Neural cell (in vitro differentiated cells): Measurements from ENCODE around the gene CENPV. TPM values are rescaled to one million over a fixed set of nuclear protein-coding genes. Genes with fewer than 3 reads are reported as not detected.

Experiments
- H2AFZ ChIP-seq: fragments of 200-600, 300-800 bp; sonication (generic), shearing (Covaris generic); 2 replicates; pipeline ENCODE4 v1.6.0; 2014; ENCODE audit warnings: low read depth, mild to moderate bottlenecking, antibody characterized with exemption, low read length, moderate library complexity
- H3F3A ChIP-seq: fragments of 200-600 bp; shearing (Covaris generic); 2 replicates; pipeline ENCODE4 v1.6.1; 2016; ENCODE audit warnings: mild to moderate bottlenecking, moderate library complexity, mixed read lengths, antibody characterized with exemption, low read length; ENCODE audit not compliant: insufficient read depth, poor library complexity, severe bottlenecking
- H3K27ac ChIP-seq: fragments of 200-600, 300-800 bp; sonication (generic), shearing (Covaris generic); 2 replicates; pipeline ENCODE4 v1.5.1; 2014; ENCODE audit warnings: mild to moderate bottlenecking, low read length, moderate library complexity
- H3K27me3 ChIP-seq: fragments of 300-800, 200-600 bp; sonication (generic), shearing (Covaris generic); 2 replicates; pipeline ENCODE4 v1.6.0; 2014; ENCODE audit warnings: mild to moderate bottlenecking, low read depth, low read length, moderate library complexity; ENCODE audit not compliant: insufficient read depth
- H3K36me3 ChIP-seq: fragments of 300-800, 200-600 bp; sonication (generic), shearing (Covaris generic); 2 replicates; pipeline ENCODE4 v1.5.1; 2014; ENCODE audit warnings: mild to moderate bottlenecking, antibody characterized with exemption, low read length, moderate library complexity; ENCODE audit not compliant: insufficient read depth
- H3K4me2 ChIP-seq: fragments of 300-800, 200-600 bp; sonication (generic), shearing (Covaris generic); 2 replicates; pipeline ENCODE4 v1.6.0; 2014; ENCODE audit warnings: mild to moderate bottlenecking, low read length
- H3K4me3 ChIP-seq: fragments of 300-800, 200-600 bp; sonication (generic), shearing (Covaris generic); 2 replicates; pipeline ENCODE4 v1.5.1; 2014; ENCODE audit warnings: mild to moderate bottlenecking, low read length, moderate library complexity
- H3K79me2 ChIP-seq: fragments of 200-600 bp; shearing (Covaris generic); replicated peaks from 2 replicates; pipeline ENCODE4 v1.6.0; 2014; ENCODE audit warnings: mild to moderate bottlenecking, low read length, moderate library complexity; ENCODE audit not compliant: insufficient read depth
- H3K9ac ChIP-seq: fragments of 300-800, 200-600 bp; sonication (generic), shearing (Covaris generic); 2 replicates; pipeline ENCODE4 v1.6.1; 2016; ENCODE audit warnings: mild to moderate bottlenecking, low read length, mixed read lengths
- H3K9me2 ChIP-seq: fragments of 200-600 bp; shearing (Covaris generic); 2 replicates; pipeline ENCODE4 v1.6.1; 2016; ENCODE audit warnings: mild to moderate bottlenecking, low read length, mixed read lengths; ENCODE audit not compliant: insufficient read depth
- H3K9me3 ChIP-seq: fragments of 200-600, 300-800 bp; sonication (generic), shearing (Covaris generic); 2 replicates; pipeline ENCODE4 v1.6.1; 2016; ENCODE audit warnings: mild to moderate bottlenecking, mixed run types, low read length, moderate library complexity, mixed read lengths
- H4K20me1 ChIP-seq: fragments of 200-600 bp; shearing (Covaris generic); 2 replicates; pipeline ENCODE4 v1.6.1; 2016; ENCODE audit warnings: mild to moderate bottlenecking, mixed run types; ENCODE audit not compliant: insufficient read depth
- EP300 ChIP-seq: fragments of 450-650 bp; conservative IDR thresholded peaks from 2 replicates; pipeline ENCODE4 v1.6.1; 2014; ENCODE audit warnings: antibody characterized with exemption, mild to moderate bottlenecking, moderate library complexity; ENCODE audit not compliant: poor library complexity, severe bottlenecking
- EZH2 ChIP-seq: fragments of 200-600, 300-800 bp; shearing (Covaris generic), sonication (generic); IDR thresholded peaks from 2 replicates; pipeline ENCODE4 v1.6.1; 2014; ENCODE audit warnings: antibody characterized with exemption, low read length, borderline replicate concordance, mild to moderate bottlenecking; ENCODE audit not compliant: insufficient read depth, poor library complexity, severe bottlenecking
- MXI1 ChIP-seq: fragments of 450-650 bp; conservative IDR thresholded peaks from 2 replicates; pipeline ENCODE4 v1.6.1; 2014; ENCODE audit warnings: antibody characterized with exemption, mild to moderate bottlenecking; ENCODE audit not compliant: poor library complexity, severe bottlenecking
- POLR2AphosphoS5 ChIP-seq: IDR thresholded peaks from 2 replicates; pipeline ENCODE4 v1.6.1; 2012
- RAD21 ChIP-seq: fragments of 450-650 bp; conservative IDR thresholded peaks from 2 replicates; pipeline ENCODE4 v1.6.1; 2014; ENCODE audit warnings: antibody characterized with exemption, mild to moderate bottlenecking, moderate library complexity
- REST ChIP-seq: IDR thresholded peaks from 2 replicates; pipeline ENCODE4 v1.6.1; 2012; ENCODE audit warnings: borderline replicate concordance
- SMC3 ChIP-seq: fragments of 450-650 bp; conservative IDR thresholded peaks from 2 replicates; pipeline ENCODE4 v1.6.1; 2014; ENCODE audit warnings: antibody characterized with exemption, mild to moderate bottlenecking, moderate library complexity; ENCODE audit not compliant: poor library complexity
- TAF1 ChIP-seq: IDR thresholded peaks from 2 replicates; pipeline ENCODE4 v1.6.1; 2012; ENCODE audit warnings: low read depth
- polyA plus RNA-seq: library from polyadenylated mRNA; depleted of rRNA; stranded (reverse); fragments of >200 nt; gene quantifications from 2 replicates; pipeline ENCODE4 v1.2.3, GENCODE V29; 2014
- TF ChIP-seq, protein P1 (sequence below): fragments of 450-650 bp; IDR thresholded peaks from 2 replicates; pipeline ENCODE4 v1.5.1; 2014; ENCODE audit warnings: antibody characterized with exemption, mild to moderate bottlenecking, moderate library complexity; ENCODE audit not compliant: poor library complexity, severe bottlenecking

Gene CENPV
- polyA plus RNA-seq, 1 donor from 2014 or later: 291 TPM

- H3K9me2 ChIP-seq: no peaks in the 10 kb centered on the region
- peaks cover 22% of the 10 kb centered on the region for H3K36me3 ChIP-seq
- no peak overlapping the region for H2AFZ ChIP-seq
- H4K20me1 ChIP-seq: no peaks in the 10 kb centered on the region
- H3K4me2 ChIP-seq: no peak overlapping the region
- H3K79me2 ChIP-seq: peaks cover 1% of the 10 kb centered on the region
- H3K4me3 ChIP-seq: no peak overlapping the region
- H3K27me3 ChIP-seq: no peaks in the 10 kb centered on the region
- H3K9me3 ChIP-seq: no peaks in the 10 kb centered on the region
- H3F3A ChIP-seq: no peaks in the 10 kb centered on the region
- no peak for TF ChIP-seq TAF1
- no peak overlapping the region for H3K27ac ChIP-seq
- H3K9ac ChIP-seq: no peak overlapping the region
These were observed 9.7 kb downstream of the CENPV start for GRCh38 chr17:16343569-16343968.

- Histone ChIP-seq H3K9me3 (no peaks in the 10 kb centered on the region), H3F3A (no peaks in the 10 kb centered on the region), H3K79me2 (no peaks in the 10 kb centered on the region), H4K20me1 (no peaks in the 10 kb centered on the region), H3K27ac (no peak overlapping the region), H3K36me3 (peaks cover 22% of the 10 kb centered on the region), H3K4me2 (no peak overlapping the region), H2AFZ (no peak overlapping the region), H3K4me3 (no peak overlapping the region), H3K9ac (no peak overlapping the region), H3K27me3 (no peaks in the 10 kb centered on the region), H3K9me2 (no peaks in the 10 kb centered on the region)
- no peak for TF ChIP-seq EZH2
- no peak for TF ChIP-seq EP300
- no peak for TF ChIP-seq POLR2AphosphoS5
- TF ChIP-seq TAF1: no peak
- no peak for TF ChIP-seq SMC3
- no peak for TF ChIP-seq MXI1
- TF ChIP-seq RAD21: no peak
- TF ChIP-seq REST: no peak
- TF ChIP-seq, protein P1, sequence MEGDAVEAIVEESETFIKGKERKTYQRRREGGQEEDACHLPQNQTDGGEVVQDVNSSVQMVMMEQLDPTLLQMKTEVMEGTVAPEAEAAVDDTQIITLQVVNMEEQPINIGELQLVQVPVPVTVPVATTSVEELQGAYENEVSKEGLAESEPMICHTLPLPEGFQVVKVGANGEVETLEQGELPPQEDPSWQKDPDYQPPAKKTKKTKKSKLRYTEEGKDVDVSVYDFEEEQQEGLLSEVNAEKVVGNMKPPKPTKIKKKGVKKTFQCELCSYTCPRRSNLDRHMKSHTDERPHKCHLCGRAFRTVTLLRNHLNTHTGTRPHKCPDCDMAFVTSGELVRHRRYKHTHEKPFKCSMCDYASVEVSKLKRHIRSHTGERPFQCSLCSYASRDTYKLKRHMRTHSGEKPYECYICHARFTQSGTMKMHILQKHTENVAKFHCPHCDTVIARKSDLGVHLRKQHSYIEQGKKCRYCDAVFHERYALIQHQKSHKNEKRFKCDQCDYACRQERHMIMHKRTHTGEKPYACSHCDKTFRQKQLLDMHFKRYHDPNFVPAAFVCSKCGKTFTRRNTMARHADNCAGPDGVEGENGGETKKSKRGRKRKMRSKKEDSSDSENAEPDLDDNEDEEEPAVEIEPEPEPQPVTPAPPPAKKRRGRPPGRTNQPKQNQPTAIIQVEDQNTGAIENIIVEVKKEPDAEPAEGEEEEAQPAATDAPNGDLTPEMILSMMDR: no peak
These were observed 10.3 kb downstream of the CENPV start for GRCh38 chr17:16342979-16343378.

GRCh38 chr17:16339959-16340358 is 13.3 kb downstream of the CENPV start:
- H2AFZ ChIP-seq: no peak overlapping the region
- H3K79me2 ChIP-seq: no peaks in the 10 kb centered on the region
- H3K36me3 ChIP-seq: peaks cover 8% of the 10 kb centered on the region
- H3K27me3 ChIP-seq: no peaks in the 10 kb centered on the region
- H3K9me3 ChIP-seq: no peaks in the 10 kb centered on the region
- no peaks in the 10 kb centered on the region for H4K20me1 ChIP-seq
- TF ChIP-seq MXI1 (no peak), RAD21 (no peak), POLR2AphosphoS5 (no peak), EZH2 (no peak), EP300 (no peak), SMC3 (no peak), TAF1 (no peak), REST (no peak)
- TF ChIP-seq, protein P1: no peak
- no peak overlapping the region for H3K27ac ChIP-seq
- no peak overlapping the region for H3K9ac ChIP-seq
- H3F3A ChIP-seq: no peaks in the 10 kb centered on the region
- H3K4me2 ChIP-seq: no peak overlapping the region
- H3K4me3 ChIP-seq: no peak overlapping the region
- H3K9me2 ChIP-seq: no peaks in the 10 kb centered on the region
